HG03439 (cell line): Measurements from ENCODE around the gene CEP250.

ENCODE experiments used
- ATAC-seq: cut with Tn5 transposase; IDR thresholded peaks from one replicate; pipeline ENCODE4 v1.9.1; 2021; ENCODE audit warnings: mild to moderate bottlenecking, moderate library complexity; ENCODE audit not compliant: unreplicated experiment

The CEP250 gene

GRCh38 chr20:35489717-35490116 lies 34.3 kb downstream of the CEP250 start:
- no peak for ATAC-seq

- peak; percentile 89 for ATAC-seq
Observed at GRCh38 chr20:35490736-35491181, 35.4 kb downstream of the CEP250 start.

- no peak for ATAC-seq
Observed at GRCh38 chr20:35491823-35492222, 36.4 kb downstream of the CEP250 start.

- ATAC-seq, result no peak
Observed at GRCh38 chr20:35492352-35492751, 37.0 kb downstream of the CEP250 start.

GRCh38 chr20:35496481-35496880 lies 41.1 kb downstream of the CEP250 start:
- no peak for ATAC-seq

GRCh38 chr20:35497320-35497719 lies 41.9 kb downstream of the CEP250 start:
- ATAC-seq, result no peak

GRCh38 chr20:35497780-35498189 lies 42.4 kb downstream of the CEP250 start:
- ATAC-seq, result no peak

- no peak for ATAC-seq
Observed at GRCh38 chr20:35499271-35499670, 43.9 kb downstream of the CEP250 start.

- ATAC-seq, result no peak
Observed at GRCh38 chr20:35502352-35502751, 47.0 kb downstream of the CEP250 start.

GRCh38 chr20:35503281-35503680 lies 47.9 kb downstream of the CEP250 start:
- ATAC-seq, result no peak

- ATAC-seq, result no peak
Observed at GRCh38 chr20:35503841-35504561, 48.6 kb downstream of the CEP250 start.

- no peak for ATAC-seq
Observed at GRCh38 chr20:35504751-35505150, 49.4 kb downstream of the CEP250 start.

- no peak for ATAC-seq
Observed at GRCh38 chr20:35506179-35506578, 50.8 kb downstream of the CEP250 start.

- no peak for ATAC-seq
Observed at GRCh38 chr20:35506872-35507638, 51.7 kb downstream of the CEP250 start.

GRCh38 chr20:35508493-35509218 lies 53.3 kb downstream of the CEP250 start:
- ATAC-seq, result no peak

- ATAC-seq, result no peak
Observed at GRCh38 chr20:35510951-35511735, 55.7 kb downstream of the CEP250 start.

- no peak for ATAC-seq
Observed at GRCh38 chr20:35511814-35512420, 56.5 kb downstream of the CEP250 start.

GRCh38 chr20:35514371-35514932 lies 59.1 kb downstream of the CEP250 start:
- ATAC-seq, result no peak

GRCh38 chr20:35515341-35515740 lies 59.9 kb downstream of the CEP250 start:
- no peak for ATAC-seq
